OCI-LY3 (cell line): ENCODE measurements around the gene ROBO3.

ENCODE experiments used
- CTCF ChIP-seq: fragments of 200-600, 300-600 bp; sonication (generic); IDR thresholded peaks from 2 replicates; pipeline ENCODE4 v1.5.1; 2014; ENCODE audit warnings: antibody characterized with exemption, low read length, low read depth
- EZH2phosphoT487 ChIP-seq: fragments of 200-600 bp; shearing (Covaris generic); IDR thresholded peaks from 2 replicates; pipeline ENCODE4 v1.6.1; 2018; ENCODE audit warnings: antibody characterized with exemption, mixed run types, low read depth

DNA sequence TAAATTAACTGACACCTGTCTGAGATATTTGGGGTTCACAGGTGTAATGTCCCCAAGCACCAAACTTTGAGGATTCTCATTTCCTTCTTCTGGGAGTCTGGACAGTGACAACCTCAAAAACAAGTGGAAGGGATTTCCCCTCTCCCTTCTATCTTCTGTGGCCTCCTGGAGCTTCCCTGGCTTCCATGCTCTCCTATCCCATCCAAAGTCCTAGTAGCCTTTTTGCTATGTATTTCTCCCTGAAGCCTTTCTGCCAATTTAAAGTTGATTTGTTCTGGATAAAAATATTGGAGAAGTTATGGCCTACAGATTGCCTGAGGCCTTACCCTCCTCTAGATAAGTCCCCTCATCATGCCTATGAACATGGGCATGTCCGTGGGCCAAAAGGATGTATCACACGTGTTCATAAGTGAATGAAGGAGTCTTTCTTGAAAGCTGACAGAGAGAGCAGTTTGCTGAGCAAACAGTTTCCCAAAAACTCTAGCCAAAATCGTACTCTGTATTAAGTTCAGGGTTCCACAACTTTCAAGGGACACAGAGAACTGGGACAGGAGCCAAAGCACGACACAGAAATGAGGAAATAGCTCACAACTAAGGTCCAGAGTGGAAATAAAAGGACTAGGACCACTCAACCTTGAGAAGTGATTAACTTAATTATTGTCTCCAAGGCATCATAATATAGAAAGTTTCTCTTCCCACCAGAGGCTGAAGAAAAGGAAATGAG, 63.9 kb downstream of the ROBO3 start:
- TF ChIP-seq CTCF, result no peak
- no peak for TF ChIP-seq EZH2phosphoT487
